Astrocyte (in vitro differentiated cells and primary cell): ENCODE results near the gene MARK2. TPM values are rescaled to one million over a fixed set of nuclear protein-coding genes. Genes with fewer than 3 reads are reported as not detected.
A peak's percentile ranks its signal among the peaks of the same experiment; 100 is the strongest.

Experiments used
- DNase-seq: peaks from one replicate; pipeline ENCODE4 v3.0.0-alpha.2; 2010; ENCODE audit warnings: low read depth
- FAIRE-seq: peaks from 2 replicates; lab custom pipeline; 2011; peaks lifted over from hg19 to GRCh38; lab: Jason Lieb, UNC
- H2AFZ ChIP-seq: 2 replicates; pipeline ENCODE4 v1.6.0; 2012; ENCODE audit warnings: low read depth, low read length, inconsistent platforms
- H3K27ac ChIP-seq: 2 replicates; pipeline ENCODE4 v1.5.1; 2011; ENCODE audit warnings: low read depth, low read length, inconsistent platforms
- H3K27me3 ChIP-seq: 2 replicates; pipeline ENCODE4 v1.6.0; 2011; ENCODE audit warnings: low read length, inconsistent platforms; ENCODE audit not compliant: insufficient read depth
- H3K36me3 ChIP-seq: 2 replicates; pipeline ENCODE4 v1.5.1; 2011; ENCODE audit warnings: low read length, inconsistent platforms; ENCODE audit not compliant: insufficient read depth
- H3K4me1 ChIP-seq: 2 replicates; pipeline ENCODE4 v1.5.1; 2011; ENCODE audit warnings: low read length, inconsistent platforms; ENCODE audit not compliant: insufficient read depth
- H3K4me2 ChIP-seq: 2 replicates; pipeline ENCODE4 v1.6.0; 2012; ENCODE audit warnings: low read length, inconsistent platforms
- H3K4me3 ChIP-seq: 2 replicates; pipeline ENCODE4 v1.5.1; 2011; ENCODE audit warnings: low read depth, mild to moderate bottlenecking, low read length, inconsistent platforms; ENCODE audit not compliant: insufficient read depth
- H3K79me2 ChIP-seq: 2 replicates; pipeline ENCODE4 v1.6.0; 2012; ENCODE audit warnings: mild to moderate bottlenecking, low read length, inconsistent platforms; ENCODE audit not compliant: insufficient read depth
- H3K9ac ChIP-seq: 2 replicates; pipeline ENCODE4 v1.6.0; 2012; ENCODE audit warnings: mild to moderate bottlenecking, low read length, inconsistent platforms
- H3K9me3 ChIP-seq: 2 replicates; pipeline ENCODE4 v1.5.1; 2012; ENCODE audit warnings: low read depth, mild to moderate bottlenecking, low read length, inconsistent platforms; ENCODE audit not compliant: insufficient read depth
- H4K20me1 ChIP-seq: 2 replicates; pipeline ENCODE4 v1.6.0; 2012; ENCODE audit warnings: low read length, inconsistent platforms; ENCODE audit not compliant: insufficient read depth
- H3K27ac Mint-ChIP-seq: one replicate; pipeline ENCODE4 v1.8.0; 2021; ENCODE audit warnings: mild to moderate bottlenecking, mixed read lengths; ENCODE audit not compliant: unreplicated experiment
- H3K27me3 Mint-ChIP-seq: one replicate; pipeline ENCODE4 v1.8.0; 2021; ENCODE audit warnings: low read depth, mixed read lengths; ENCODE audit not compliant: unreplicated experiment
- H3K36me3 Mint-ChIP-seq: one replicate; pipeline ENCODE4 v1.8.0; 2021; ENCODE audit warnings: low read depth, mixed read lengths; ENCODE audit not compliant: unreplicated experiment
- H3K4me1 Mint-ChIP-seq: one replicate; pipeline ENCODE4 v1.8.0; 2021; ENCODE audit warnings: low read depth, mixed read lengths; ENCODE audit not compliant: unreplicated experiment
- H3K4me3 Mint-ChIP-seq: one replicate; pipeline ENCODE4 v1.8.0; 2021; ENCODE audit warnings: mild to moderate bottlenecking, moderate library complexity, mixed read lengths; ENCODE audit not compliant: unreplicated experiment
- H3K9me3 Mint-ChIP-seq: one replicate; pipeline ENCODE4 v1.8.0; 2021; ENCODE audit warnings: mild to moderate bottlenecking, mixed read lengths; ENCODE audit not compliant: unreplicated experiment
- EZH2 ChIP-seq: IDR thresholded peaks from 2 replicates; pipeline ENCODE4 v1.6.1; 2012; ENCODE audit warnings: mild to moderate bottlenecking, low read length, inconsistent platforms; ENCODE audit not compliant: insufficient read depth
- total RNA-seq: library from RNA; stranded (reverse); gene quantifications from 2 replicates; pipeline ENCODE4 v1.2.1, GENCODE V29; 2021
- TF ChIP-seq, protein P1 (sequence below): IDR thresholded peaks from 2 replicates; pipeline ENCODE4 v1.5.1; 2011; ENCODE audit warnings: low read depth, mild to moderate bottlenecking, inconsistent platforms, low read length, moderate library complexity; ENCODE audit not compliant: insufficient read depth

Gene MARK2
- total RNA-seq, 1 donor from 2014 or later = 38.1 TPM

DNA sequence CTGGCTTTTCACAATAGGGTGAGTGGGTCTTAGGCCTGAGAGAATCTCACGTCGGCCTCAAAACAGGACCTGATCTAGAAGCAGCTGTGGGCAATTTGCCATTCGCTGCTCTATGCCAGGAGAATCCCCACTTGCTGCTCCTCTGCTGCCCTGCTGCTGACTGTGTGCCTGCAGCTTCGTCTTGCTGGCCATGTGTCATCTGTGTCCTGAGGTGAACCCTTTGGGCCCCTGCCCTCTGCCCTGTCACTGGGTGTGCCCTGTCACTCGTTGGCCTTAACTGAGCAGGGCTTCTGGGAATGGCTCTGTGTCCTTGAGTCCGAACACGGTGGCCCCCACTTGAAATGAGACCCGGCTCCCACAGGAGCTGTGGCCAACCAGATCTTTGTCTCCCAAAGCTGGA lies 106.1 kb downstream of the MARK2 start:
- Histone ChIP-seq H3K79me2 (peaks cover 48% of the 10 kb centered on the region), H3K4me2 (no peak overlapping the region), H3K4me3 (no peak overlapping the region), H4K20me1 (peaks cover 36% of the 10 kb centered on the region), H3K9ac (peak overlapping the region; percentile 27), H3K36me3 (peaks cover 2% of the 10 kb centered on the region), H3K9me3 (no peaks in the 10 kb centered on the region), H2AFZ (no peak overlapping the region), H3K27me3 (no peaks in the 10 kb centered on the region), H3K27ac (no peak overlapping the region), H3K4me1 (no peaks in the 10 kb centered on the region)
- Mint-ChIP-seq H3K36me3 (peaks cover 2% of the 10 kb centered on the region), H3K4me3 (no peak overlapping the region), H3K27ac (no peak overlapping the region), H3K9me3 (no peaks in the 10 kb centered on the region), H3K27me3 (no peaks in the 10 kb centered on the region), H3K4me1 (no peaks in the 10 kb centered on the region)
- no peak for FAIRE-seq
- DNase-seq = no peak
- TF ChIP-seq EZH2 = no peak
- TF ChIP-seq, protein P1, sequence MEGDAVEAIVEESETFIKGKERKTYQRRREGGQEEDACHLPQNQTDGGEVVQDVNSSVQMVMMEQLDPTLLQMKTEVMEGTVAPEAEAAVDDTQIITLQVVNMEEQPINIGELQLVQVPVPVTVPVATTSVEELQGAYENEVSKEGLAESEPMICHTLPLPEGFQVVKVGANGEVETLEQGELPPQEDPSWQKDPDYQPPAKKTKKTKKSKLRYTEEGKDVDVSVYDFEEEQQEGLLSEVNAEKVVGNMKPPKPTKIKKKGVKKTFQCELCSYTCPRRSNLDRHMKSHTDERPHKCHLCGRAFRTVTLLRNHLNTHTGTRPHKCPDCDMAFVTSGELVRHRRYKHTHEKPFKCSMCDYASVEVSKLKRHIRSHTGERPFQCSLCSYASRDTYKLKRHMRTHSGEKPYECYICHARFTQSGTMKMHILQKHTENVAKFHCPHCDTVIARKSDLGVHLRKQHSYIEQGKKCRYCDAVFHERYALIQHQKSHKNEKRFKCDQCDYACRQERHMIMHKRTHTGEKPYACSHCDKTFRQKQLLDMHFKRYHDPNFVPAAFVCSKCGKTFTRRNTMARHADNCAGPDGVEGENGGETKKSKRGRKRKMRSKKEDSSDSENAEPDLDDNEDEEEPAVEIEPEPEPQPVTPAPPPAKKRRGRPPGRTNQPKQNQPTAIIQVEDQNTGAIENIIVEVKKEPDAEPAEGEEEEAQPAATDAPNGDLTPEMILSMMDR = no peak

DNA sequence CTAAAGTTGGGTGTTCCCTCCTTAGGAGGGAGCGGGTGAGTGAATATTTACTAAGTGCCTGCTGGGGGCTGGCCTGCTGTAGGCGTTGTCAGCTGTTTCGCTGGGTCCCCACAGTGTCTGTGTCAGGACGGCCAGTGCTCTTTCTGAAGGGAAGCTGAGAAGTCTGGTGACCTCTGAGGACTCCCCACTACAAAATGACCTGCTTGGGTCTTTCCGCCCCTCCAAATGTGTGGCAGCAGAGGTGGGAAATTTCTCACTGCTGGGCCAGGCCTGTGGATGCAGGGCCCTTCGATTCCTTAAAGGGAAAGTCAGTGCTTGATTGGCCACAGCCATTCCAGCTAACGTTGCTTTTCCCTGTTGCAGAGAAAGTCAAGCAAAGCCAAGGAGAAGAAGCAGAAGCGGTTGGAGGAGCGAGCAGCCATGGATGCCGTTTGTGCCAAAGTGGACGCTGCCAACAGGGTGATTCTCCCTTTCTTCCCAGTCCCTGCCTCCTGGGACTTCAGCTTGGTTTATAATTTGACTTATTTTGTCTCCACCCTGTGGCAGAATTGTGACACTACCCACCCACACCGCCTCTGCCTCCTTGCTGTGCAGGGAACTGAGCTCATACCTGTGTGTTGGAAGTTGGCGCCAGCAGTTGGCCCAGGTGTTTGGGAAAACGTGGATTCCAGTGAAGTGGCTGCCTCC lies 106.7 kb downstream of the MARK2 start:
- no peak for TF ChIP-seq EZH2
- TF ChIP-seq, protein P1 = peak; percentile 69
- Mint-ChIP-seq H3K27me3 (no peaks in the 10 kb centered on the region), H3K9me3 (no peaks in the 10 kb centered on the region), H3K4me1 (no peaks in the 10 kb centered on the region), H3K36me3 (peaks cover 2% of the 10 kb centered on the region), H3K4me3 (no peak overlapping the region), H3K27ac (no peak overlapping the region)
- H3K36me3 ChIP-seq = peaks cover 2% of the 10 kb centered on the region
- peak overlapping the region; percentile 27 for H3K9ac ChIP-seq
- DNase-seq (peak; percentile 42), FAIRE-seq (no peak)
- H3K27me3 ChIP-seq = no peaks in the 10 kb centered on the region
- H4K20me1 ChIP-seq = peaks cover 32% of the 10 kb centered on the region
- H3K9me3 ChIP-seq = no peaks in the 10 kb centered on the region
- H3K4me1 ChIP-seq = no peaks in the 10 kb centered on the region
- peak overlapping the region; percentile 37 for H3K4me2 ChIP-seq
- peaks cover 42% of the 10 kb centered on the region for H3K79me2 ChIP-seq
- H3K4me3 ChIP-seq = no peak overlapping the region
- H2AFZ ChIP-seq = peak overlapping the region; percentile 33
- no peak overlapping the region for H3K27ac ChIP-seq
